ENCODE measurements around the gene TP63. TPM values are rescaled to one million over a fixed set of nuclear protein-coding genes. Genes with fewer than 3 reads are reported as not detected.

The TP63 gene
- total RNA-seq, 2 donors from 2014 or later = 0.24 to 0.30 TPM

DNA sequence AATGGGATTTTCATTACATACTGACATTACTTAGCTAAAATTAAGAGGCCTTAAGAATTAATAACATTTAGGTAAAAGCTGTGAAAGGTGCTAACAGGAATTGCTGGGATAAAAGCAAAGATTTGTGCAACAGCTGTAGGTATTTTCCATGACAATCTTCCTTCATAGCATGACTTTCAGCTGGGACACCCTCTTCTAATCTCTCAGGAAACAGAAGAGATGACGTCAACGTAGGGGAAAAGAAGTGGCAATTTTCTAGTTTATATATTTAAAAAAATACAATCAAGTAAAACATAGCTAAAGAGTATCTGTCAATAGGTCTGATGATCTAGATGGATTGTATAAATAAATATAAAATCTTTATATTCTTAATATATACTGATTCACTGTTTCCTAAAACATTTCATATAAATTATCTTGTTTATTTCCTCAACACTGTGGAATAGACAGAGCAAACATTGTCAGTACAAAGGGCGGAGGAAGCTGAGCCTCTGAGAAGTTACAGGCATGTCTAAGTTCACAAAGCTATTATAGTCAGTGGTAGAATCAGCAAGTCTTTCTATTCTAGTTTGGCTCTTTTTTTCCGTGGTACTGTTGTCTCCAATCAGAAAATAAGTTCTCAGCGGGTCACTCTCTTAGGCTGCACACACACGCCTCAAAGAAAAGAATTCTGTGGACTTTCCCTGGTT is 272.5 kb downstream of the TP63 start:
- H3K36me3 ChIP-seq = no peaks in the 10 kb centered on the region
- no peaks in the 10 kb centered on the region for H3K27me3 ChIP-seq
- H3K4me3 ChIP-seq = no peak overlapping the region
- DNase-seq (ENCODE audit: low spot score) = no peak
- H3K4me1 ChIP-seq = no peaks in the 10 kb centered on the region
- no peak overlapping the region for H3K27ac ChIP-seq
- TF ChIP-seq, protein P1, sequence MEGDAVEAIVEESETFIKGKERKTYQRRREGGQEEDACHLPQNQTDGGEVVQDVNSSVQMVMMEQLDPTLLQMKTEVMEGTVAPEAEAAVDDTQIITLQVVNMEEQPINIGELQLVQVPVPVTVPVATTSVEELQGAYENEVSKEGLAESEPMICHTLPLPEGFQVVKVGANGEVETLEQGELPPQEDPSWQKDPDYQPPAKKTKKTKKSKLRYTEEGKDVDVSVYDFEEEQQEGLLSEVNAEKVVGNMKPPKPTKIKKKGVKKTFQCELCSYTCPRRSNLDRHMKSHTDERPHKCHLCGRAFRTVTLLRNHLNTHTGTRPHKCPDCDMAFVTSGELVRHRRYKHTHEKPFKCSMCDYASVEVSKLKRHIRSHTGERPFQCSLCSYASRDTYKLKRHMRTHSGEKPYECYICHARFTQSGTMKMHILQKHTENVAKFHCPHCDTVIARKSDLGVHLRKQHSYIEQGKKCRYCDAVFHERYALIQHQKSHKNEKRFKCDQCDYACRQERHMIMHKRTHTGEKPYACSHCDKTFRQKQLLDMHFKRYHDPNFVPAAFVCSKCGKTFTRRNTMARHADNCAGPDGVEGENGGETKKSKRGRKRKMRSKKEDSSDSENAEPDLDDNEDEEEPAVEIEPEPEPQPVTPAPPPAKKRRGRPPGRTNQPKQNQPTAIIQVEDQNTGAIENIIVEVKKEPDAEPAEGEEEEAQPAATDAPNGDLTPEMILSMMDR (IDR thresholded peaks at IDR 0.05) = no peak
- H3K9me3 ChIP-seq = no peaks in the 10 kb centered on the region

GRCh38 chr3:189907803-189908202 is 276.6 kb downstream of the TP63 start:
- no peaks in the 10 kb centered on the region for H3K36me3 ChIP-seq
- TF ChIP-seq, protein P1 (IDR thresholded peaks at IDR 0.05) = no peak
- H3K27ac ChIP-seq = no peak overlapping the region
- H3K4me3 ChIP-seq = no peak overlapping the region
- H3K4me1 ChIP-seq = no peaks in the 10 kb centered on the region
- no peaks in the 10 kb centered on the region for H3K9me3 ChIP-seq
- no peak for DNase-seq (ENCODE audit: low spot score)
- no peaks in the 10 kb centered on the region for H3K27me3 ChIP-seq

DNA sequence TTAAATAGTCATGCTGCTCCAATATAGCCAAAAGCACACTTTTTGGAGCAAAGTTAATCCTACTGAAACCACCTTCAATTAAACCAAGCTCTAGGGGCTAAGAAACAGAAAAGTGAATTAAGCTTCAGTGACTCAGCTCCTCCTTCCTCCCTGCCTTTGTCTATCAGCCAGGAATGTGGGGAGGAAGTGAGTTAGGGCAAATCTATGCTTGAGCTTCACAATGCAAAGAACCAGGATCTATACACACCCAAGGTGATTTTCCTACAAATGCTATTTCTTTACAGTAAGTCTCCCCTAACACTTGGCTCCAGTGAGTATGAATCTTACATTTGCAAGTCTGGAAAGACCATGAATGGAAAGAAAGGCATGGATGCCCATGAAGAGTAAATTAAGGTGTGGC is 277.5 kb downstream of the TP63 start:
- TF ChIP-seq, protein P1 (IDR thresholded peaks at IDR 0.05) = no peak
- Histone ChIP-seq H3K27me3 (no peaks in the 10 kb centered on the region), H3K36me3 (no peaks in the 10 kb centered on the region), H3K4me3 (no peak overlapping the region), H3K27ac (no peak overlapping the region), H3K9me3 (no peaks in the 10 kb centered on the region), H3K4me1 (no peaks in the 10 kb centered on the region)
- no peak for DNase-seq (ENCODE audit: low spot score)

- H3K9me3 ChIP-seq = no peaks in the 10 kb centered on the region
- no peak for DNase-seq (ENCODE audit: low spot score)
- no peak overlapping the region for H3K27ac ChIP-seq
- no peaks in the 10 kb centered on the region for H3K4me1 ChIP-seq
- H3K27me3 ChIP-seq = no peaks in the 10 kb centered on the region
- TF ChIP-seq, protein P1 (IDR thresholded peaks at IDR 0.05) = no peak
- no peak overlapping the region for H3K4me3 ChIP-seq
- H3K36me3 ChIP-seq = no peaks in the 10 kb centered on the region
Observed at GRCh38 chr3:189909139-189909538, 277.9 kb downstream of the TP63 start.

GRCh38 chr3:189909573-189909972 is 278.4 kb downstream of the TP63 start:
- H3K9me3 ChIP-seq = no peaks in the 10 kb centered on the region
- H3K27ac ChIP-seq = no peak overlapping the region
- TF ChIP-seq, protein P1 (IDR thresholded peaks at IDR 0.05) = no peak
- no peaks in the 10 kb centered on the region for H3K36me3 ChIP-seq
- H3K4me1 ChIP-seq = no peaks in the 10 kb centered on the region
- H3K27me3 ChIP-seq = no peaks in the 10 kb centered on the region
- DNase-seq (ENCODE audit: low spot score) = no peak
- H3K4me3 ChIP-seq = no peak overlapping the region

DNA sequence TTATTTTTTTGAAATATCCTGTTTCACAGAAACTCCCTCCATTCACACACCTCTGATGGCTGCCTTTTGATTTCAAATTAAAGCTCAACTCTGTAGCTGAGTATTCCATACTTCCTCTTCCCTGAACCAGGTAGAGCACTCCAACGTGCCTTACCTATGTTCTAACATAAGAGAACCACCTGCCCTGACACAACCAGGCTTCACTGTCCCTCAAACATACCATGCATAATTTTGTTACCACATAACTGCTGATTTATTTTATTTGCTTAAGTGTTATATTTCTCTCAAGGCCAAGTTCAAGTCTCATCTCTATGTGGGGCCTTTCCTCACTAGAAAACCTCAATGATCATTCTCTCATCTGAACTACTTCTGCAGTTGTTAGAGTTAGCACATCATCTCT is 279.8 kb downstream of the TP63 start:
- Histone ChIP-seq H3K9me3 (no peaks in the 10 kb centered on the region), H3K4me3 (no peak overlapping the region), H3K27me3 (no peaks in the 10 kb centered on the region), H3K36me3 (no peaks in the 10 kb centered on the region), H3K4me1 (no peaks in the 10 kb centered on the region), H3K27ac (no peak overlapping the region)
- no peak for DNase-seq (ENCODE audit: low spot score)
- TF ChIP-seq, protein P1 (IDR thresholded peaks at IDR 0.05) = no peak
